K562 (cell line): Measurements from ENCODE around the gene LAG3. TPM values are rescaled to one million over a fixed set of nuclear protein-coding genes. Genes with fewer than 3 reads are reported as not detected.

Experiments used
- ATF2 ChIP-seq: sonication (generic); formaldehyde crosslinking; IDR thresholded peaks from 2 replicates; pipeline ENCODE4 v1.8.1; 2022; ENCODE audit warnings: missing genetic modification reagents
- NONO ChIP-seq, 2 experiments: fragments of 200-400 bp in 1 of 2; fragments of 450-650 bp in 1 of 2; formaldehyde crosslinking in 1 of 2; IDR thresholded peaks; 2 replicates each; pipeline ENCODE4 v1.6.1; 2017; ENCODE audit warnings: low read depth in 2 of 2, mild to moderate bottlenecking in 2 of 2, moderate library complexity in 2 of 2, low read length in 1 of 2
- TFAM ChIP-seq: fragments of 250-450 bp; sonication (Bioruptor Pico); conservative IDR thresholded peaks from 2 replicates; pipeline ENCODE4 v1.5.0; 2021; ENCODE audit warnings: mild to moderate bottlenecking, moderate library complexity
- YBX1 ChIP-seq: fragments of 450-650 bp; IDR thresholded peaks from 2 replicates; pipeline ENCODE4 v1.7.1; 2016; ENCODE audit warnings: mild to moderate bottlenecking
- ZNF398 ChIP-seq: fragments of 250-450 bp; sonication (Bioruptor Pico); IDR thresholded peaks from 2 replicates; pipeline ENCODE4 v1.8.0; 2021; ENCODE audit warnings: moderate library complexity, mild to moderate bottlenecking, inconsistent platforms
- ZNF668 ChIP-seq: fragments of 250-450 bp; sonication (Bioruptor Pico); IDR thresholded peaks from 2 replicates; pipeline ENCODE4 v1.8.0; 2022; ENCODE audit warnings: mild to moderate bottlenecking, inconsistent platforms
- polyA plus RNA-seq, 8 experiments: library from polyadenylated mRNA; depleted of rRNA in 4 of 8; stranded (reverse) in 5 of 8; unstranded in 3 of 8; fragments of >200 nt; fragmentation: Nextera tagmentation in 2 of 8; fragmentation: Illumina TruSeq in 1 of 8; extraction: Ambion mirVana in 2 of 8; extraction: Trizol in 1 of 8; gene quantifications; 2 replicates each; pipeline versions ENCODE4 v1.2.1 to v1.2.3, GENCODE V29; 2011 to 2014; ENCODE audit warnings: inconsistent platforms in 1 of 8, missing spikeins in 1 of 8
- total RNA-seq, 7 experiments: library from RNA; depleted of rRNA in 6 of 7; stranded (reverse); fragments of >200 nt in 6 of 7; fragmentation: Illumina TruSeq in 2 of 7; extraction: Trizol in 2 of 7; gene quantifications; 2 replicates each; pipeline versions ENCODE4 v1.2.1 to v1.2.3, GENCODE V29; 2011 to 2021; ENCODE audit warnings: low replicate concordance in 1 of 7
- TF ChIP-seq, protein P1 (sequence below): fragments of 200-600 bp; sonication (generic); IDR thresholded peaks from one replicate; pipeline ENCODE4 v1.6.1; 2012; ENCODE audit warnings: mild to moderate bottlenecking, low read depth, low read length, inconsistent platforms
- TF ChIP-seq, protein P2 (sequence below): fragments of 250-450 bp; sonication (Bioruptor Pico); IDR thresholded peaks from 2 replicates; pipeline ENCODE4 v1.9.0; 2021; ENCODE audit warnings: mild to moderate bottlenecking, inconsistent platforms

LAG3 gene
- total and polyA plus RNA-seq, 9 of the 15 experiments (the other 6 are each of a cell fraction or from before 2014, with no cell fraction given) = 0.07 to 0.66 (median 0.09) TPM; not detected in 1

- TF ChIP-seq, protein P1, sequence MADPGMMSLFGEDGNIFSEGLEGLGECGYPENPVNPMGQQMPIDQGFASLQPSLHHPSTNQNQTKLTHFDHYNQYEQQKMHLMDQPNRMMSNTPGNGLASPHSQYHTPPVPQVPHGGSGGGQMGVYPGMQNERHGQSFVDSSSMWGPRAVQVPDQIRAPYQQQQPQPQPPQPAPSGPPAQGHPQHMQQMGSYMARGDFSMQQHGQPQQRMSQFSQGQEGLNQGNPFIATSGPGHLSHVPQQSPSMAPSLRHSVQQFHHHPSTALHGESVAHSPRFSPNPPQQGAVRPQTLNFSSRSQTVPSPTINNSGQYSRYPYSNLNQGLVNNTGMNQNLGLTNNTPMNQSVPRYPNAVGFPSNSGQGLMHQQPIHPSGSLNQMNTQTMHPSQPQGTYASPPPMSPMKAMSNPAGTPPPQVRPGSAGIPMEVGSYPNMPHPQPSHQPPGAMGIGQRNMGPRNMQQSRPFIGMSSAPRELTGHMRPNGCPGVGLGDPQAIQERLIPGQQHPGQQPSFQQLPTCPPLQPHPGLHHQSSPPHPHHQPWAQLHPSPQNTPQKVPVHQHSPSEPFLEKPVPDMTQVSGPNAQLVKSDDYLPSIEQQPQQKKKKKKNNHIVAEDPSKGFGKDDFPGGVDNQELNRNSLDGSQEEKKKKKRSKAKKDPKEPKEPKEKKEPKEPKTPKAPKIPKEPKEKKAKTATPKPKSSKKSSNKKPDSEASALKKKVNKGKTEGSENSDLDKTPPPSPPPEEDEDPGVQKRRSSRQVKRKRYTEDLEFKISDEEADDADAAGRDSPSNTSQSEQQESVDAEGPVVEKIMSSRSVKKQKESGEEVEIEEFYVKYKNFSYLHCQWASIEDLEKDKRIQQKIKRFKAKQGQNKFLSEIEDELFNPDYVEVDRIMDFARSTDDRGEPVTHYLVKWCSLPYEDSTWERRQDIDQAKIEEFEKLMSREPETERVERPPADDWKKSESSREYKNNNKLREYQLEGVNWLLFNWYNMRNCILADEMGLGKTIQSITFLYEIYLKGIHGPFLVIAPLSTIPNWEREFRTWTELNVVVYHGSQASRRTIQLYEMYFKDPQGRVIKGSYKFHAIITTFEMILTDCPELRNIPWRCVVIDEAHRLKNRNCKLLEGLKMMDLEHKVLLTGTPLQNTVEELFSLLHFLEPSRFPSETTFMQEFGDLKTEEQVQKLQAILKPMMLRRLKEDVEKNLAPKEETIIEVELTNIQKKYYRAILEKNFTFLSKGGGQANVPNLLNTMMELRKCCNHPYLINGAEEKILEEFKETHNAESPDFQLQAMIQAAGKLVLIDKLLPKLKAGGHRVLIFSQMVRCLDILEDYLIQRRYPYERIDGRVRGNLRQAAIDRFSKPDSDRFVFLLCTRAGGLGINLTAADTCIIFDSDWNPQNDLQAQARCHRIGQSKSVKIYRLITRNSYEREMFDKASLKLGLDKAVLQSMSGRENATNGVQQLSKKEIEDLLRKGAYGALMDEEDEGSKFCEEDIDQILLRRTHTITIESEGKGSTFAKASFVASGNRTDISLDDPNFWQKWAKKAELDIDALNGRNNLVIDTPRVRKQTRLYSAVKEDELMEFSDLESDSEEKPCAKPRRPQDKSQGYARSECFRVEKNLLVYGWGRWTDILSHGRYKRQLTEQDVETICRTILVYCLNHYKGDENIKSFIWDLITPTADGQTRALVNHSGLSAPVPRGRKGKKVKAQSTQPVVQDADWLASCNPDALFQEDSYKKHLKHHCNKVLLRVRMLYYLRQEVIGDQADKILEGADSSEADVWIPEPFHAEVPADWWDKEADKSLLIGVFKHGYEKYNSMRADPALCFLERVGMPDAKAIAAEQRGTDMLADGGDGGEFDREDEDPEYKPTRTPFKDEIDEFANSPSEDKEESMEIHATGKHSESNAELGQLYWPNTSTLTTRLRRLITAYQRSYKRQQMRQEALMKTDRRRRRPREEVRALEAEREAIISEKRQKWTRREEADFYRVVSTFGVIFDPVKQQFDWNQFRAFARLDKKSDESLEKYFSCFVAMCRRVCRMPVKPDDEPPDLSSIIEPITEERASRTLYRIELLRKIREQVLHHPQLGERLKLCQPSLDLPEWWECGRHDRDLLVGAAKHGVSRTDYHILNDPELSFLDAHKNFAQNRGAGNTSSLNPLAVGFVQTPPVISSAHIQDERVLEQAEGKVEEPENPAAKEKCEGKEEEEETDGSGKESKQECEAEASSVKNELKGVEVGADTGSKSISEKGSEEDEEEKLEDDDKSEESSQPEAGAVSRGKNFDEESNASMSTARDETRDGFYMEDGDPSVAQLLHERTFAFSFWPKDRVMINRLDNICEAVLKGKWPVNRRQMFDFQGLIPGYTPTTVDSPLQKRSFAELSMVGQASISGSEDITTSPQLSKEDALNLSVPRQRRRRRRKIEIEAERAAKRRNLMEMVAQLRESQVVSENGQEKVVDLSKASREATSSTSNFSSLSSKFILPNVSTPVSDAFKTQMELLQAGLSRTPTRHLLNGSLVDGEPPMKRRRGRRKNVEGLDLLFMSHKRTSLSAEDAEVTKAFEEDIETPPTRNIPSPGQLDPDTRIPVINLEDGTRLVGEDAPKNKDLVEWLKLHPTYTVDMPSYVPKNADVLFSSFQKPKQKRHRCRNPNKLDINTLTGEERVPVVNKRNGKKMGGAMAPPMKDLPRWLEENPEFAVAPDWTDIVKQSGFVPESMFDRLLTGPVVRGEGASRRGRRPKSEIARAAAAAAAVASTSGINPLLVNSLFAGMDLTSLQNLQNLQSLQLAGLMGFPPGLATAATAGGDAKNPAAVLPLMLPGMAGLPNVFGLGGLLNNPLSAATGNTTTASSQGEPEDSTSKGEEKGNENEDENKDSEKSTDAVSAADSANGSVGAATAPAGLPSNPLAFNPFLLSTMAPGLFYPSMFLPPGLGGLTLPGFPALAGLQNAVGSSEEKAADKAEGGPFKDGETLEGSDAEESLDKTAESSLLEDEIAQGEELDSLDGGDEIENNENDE = no peak
- TF ChIP-seq NONO (IDR thresholded peaks at IDR 0.05; ENCODE audit: low read depth in 2 of 2, low read length in 1 of 2) (no peak), ZNF398 (CRISPR knock-in tag) (no peak), YBX1 (no peak), ZNF668 (no peak), ATF2 (CRISPR knock-in tag) (no peak), TFAM (CRISPR knock-in tag) (no peak)
- TF ChIP-seq, protein P2, sequence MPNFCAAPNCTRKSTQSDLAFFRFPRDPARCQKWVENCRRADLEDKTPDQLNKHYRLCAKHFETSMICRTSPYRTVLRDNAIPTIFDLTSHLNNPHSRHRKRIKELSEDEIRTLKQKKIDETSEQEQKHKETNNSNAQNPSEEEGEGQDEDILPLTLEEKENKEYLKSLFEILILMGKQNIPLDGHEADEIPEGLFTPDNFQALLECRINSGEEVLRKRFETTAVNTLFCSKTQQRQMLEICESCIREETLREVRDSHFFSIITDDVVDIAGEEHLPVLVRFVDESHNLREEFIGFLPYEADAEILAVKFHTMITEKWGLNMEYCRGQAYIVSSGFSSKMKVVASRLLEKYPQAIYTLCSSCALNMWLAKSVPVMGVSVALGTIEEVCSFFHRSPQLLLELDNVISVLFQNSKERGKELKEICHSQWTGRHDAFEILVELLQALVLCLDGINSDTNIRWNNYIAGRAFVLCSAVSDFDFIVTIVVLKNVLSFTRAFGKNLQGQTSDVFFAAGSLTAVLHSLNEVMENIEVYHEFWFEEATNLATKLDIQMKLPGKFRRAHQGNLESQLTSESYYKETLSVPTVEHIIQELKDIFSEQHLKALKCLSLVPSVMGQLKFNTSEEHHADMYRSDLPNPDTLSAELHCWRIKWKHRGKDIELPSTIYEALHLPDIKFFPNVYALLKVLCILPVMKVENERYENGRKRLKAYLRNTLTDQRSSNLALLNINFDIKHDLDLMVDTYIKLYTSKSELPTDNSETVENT (CRISPR knock-in tag) = no peak
These were observed 6.5 kb downstream of the LAG3 start (continued) for GRCh38 chr12:6778574-6779550.
